Cardiac atrium fibroblast (primary cell): ENCODE results near the gene TUBA1B. TPM values are rescaled to one million over a fixed set of nuclear protein-coding genes. Genes with fewer than 3 reads are reported as not detected.

Experiments
- total RNA-seq: library from RNA; depleted of rRNA; stranded (reverse); fragments of >200 nt; gene quantifications from 2 replicates; pipeline ENCODE4 v1.2.3, GENCODE V29; 2015

Gene TUBA1B
- total RNA-seq: 1,105 and 1,347 TPM in 2 replicates

DNA sequence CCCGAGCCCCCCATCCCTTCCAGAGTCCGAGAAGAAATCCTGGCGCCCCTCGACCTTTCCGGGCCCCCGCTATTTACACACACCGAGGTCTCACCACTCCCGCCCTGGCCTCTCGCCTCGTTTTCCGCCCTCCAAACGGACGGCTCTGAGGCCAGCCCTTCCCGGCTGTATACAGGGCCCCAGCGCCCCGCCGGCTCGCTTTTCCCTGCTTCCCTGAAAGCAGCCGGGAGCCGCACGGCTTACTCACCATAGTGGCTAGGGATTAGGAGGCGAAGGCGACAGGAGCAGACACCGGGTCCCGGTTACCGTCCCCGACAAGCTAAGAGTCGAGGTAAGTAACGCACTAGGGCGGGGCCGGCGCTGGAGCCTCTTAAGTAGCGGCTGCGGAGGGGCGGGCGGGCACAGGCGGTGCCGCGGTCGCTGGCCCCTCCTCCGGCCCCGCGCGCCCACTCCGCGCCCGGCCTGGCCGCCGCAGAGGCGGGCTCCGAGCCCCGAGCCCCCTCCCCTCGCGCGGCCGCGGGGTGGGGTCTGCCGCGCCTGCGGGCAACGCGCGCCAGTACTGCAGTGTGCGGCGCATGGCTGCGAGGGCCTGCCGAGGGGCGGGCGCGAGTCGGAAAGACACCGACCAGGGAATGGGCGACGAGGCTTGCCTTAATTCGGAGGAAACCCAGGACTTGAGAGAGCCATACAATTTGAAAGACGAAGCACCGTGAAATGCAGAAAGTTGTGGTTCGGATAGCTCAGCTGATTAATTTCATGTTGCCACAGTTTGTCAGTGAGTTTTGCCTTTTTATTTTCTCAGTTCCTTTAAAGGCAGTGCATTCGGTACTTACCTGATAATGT lies at the start of gene TUBA1B:
Gene TUBA1B (minus strand): TSS at position 345 of the 843 bp plus-strand sequence. CDS start 95 bp downstream, at position 250.

DNA sequence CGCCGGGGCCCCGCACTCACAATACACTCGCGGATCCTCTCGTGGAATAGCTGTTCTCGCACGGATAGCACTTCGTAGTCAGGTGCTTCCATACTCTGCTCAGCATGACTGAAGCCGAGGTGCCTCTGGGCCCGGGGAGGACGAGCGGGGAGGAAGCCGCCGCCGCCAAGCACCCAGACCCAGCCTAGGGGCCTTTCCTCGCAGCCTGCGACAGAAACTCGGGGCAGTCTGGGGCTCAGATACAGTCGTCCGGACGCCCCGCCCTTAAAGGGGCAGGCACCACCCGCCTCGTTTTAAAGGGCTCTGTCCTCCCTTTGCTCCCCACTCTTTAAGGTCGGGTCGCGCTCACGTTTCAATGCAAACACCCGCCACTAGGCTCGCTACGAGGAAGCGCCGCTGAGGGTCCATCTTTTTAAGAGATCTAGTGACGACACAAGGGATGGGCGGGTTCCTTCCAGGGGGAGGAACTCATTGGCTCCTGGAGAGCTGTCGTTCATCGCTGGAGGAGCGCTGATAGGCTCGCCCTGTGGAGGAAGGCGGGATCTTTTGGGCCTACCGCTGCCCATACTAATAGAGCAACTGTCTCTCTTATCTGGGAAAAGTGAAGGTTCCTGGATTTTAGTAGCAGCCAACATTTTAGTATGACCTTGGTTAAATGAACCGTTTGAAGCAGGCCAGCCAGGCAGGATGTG lies 20.6 kb downstream of the TUBA1B start, which contains the start of gene LMBR1L:
Gene LMBR1L (minus strand): TSS at position 384 of the 692 bp plus-strand sequence. CDS start 292 bp downstream, at position 92.

GRCh38 chr12:49094160-49094974 lies 36.8 kb downstream of the TUBA1B start, which contains the start of gene DHH:
DHH (minus strand) TSS chr12:49094801; CDS start chr12:49094512, 289 bp downstream.

Other genes with a start within 250 kb of the TUBA1B start
- 57.0 and 72.1 TPM in 2 replicates for gene FKBP11, start 205.9 kb downstream of the TUBA1B start, total RNA-seq
- gene ARF3, start 173.9 kb downstream of the TUBA1B start, total RNA-seq: 72.0 and 83.8 TPM in 2 replicates
- 0.18 TPM in 1 of 2 replicates, not detected in the other for gene WNT10B, start 159.7 kb downstream of the TUBA1B start, total RNA-seq
- gene WNT1, start 153.1 kb downstream of the TUBA1B start, total RNA-seq: not detected in 2 replicates
- 0.32 TPM in 1 of 2 replicates, not detected in the other for gene DDN, start 132.0 kb downstream of the TUBA1B start, total RNA-seq
- 56.9 and 62.5 TPM in 2 replicates for gene PRKAG1, start 112.6 kb downstream of the TUBA1B start, total RNA-seq
- 21.1 and 23.6 TPM in 2 replicates for gene KMT2D, start 70.6 kb downstream of the TUBA1B start, total RNA-seq
- gene RHEBL1, start 61.4 kb downstream of the TUBA1B start, total RNA-seq: not detected in 2 replicates
- gene DHH, start 36.6 kb downstream of the TUBA1B start, total RNA-seq: not detected in 2 replicates
- 45.7 and 63.5 TPM in 2 replicates for gene LMBR1L, start 20.5 kb downstream of the TUBA1B start, total RNA-seq
- gene TUBA1A, start 57.7 kb upstream of the TUBA1B start, total RNA-seq: 328 and 443 TPM in 2 replicates
- 449 and 490 TPM in 2 replicates for gene TUBA1C, start 133.7 kb upstream of the TUBA1B start, total RNA-seq
- 1.3 TPM in 1 of 2 replicates, not detected in the other for gene PRPH, start 163.8 kb upstream of the TUBA1B start, total RNA-seq
- 4.1 and 7.6 TPM in 2 replicates for gene TROAP, start 191.9 kb upstream of the TUBA1B start, total RNA-seq
- not detected in 2 replicates for gene C1QL4, start 205.8 kb upstream of the TUBA1B start, total RNA-seq
- 0.72 and 1.5 TPM in 2 replicates for gene DNAJC22, start 215.5 kb upstream of the TUBA1B start, total RNA-seq
- gene SPATS2, start 236.1 kb upstream of the TUBA1B start, total RNA-seq: 18.2 and 22.7 TPM in 2 replicates